PC-9 (cell line): ENCODE results near the gene POLDIP2. TPM values are rescaled to one million over a fixed set of nuclear protein-coding genes. Genes with fewer than 3 reads are reported as not detected.
A peak's percentile ranks its signal among the peaks of the same experiment; 100 is the strongest.

Experiments used
- BruUV-seq: library from RNA; stranded (reverse); fragments of 400-500 nt; replicated peaks from 2 replicates; lab custom pipeline; 2021; lab: Mats Ljungman, UMichigan
- CTCF ChIA-PET: fragments of 300-600 bp; sonication (Branson Sonifier 250); formaldehyde crosslinking; loops from one replicate; lab custom pipeline; 2022; ENCODE audit warnings: antibody characterized with exemption; lab: Charles Lee
- POLR2A ChIA-PET: fragments of 300-600 bp; sonication (Branson Sonifier 250); formaldehyde crosslinking; loops from one replicate; lab custom pipeline; 2022; ENCODE audit warnings: antibody characterized with exemption; ENCODE audit not compliant: unreplicated experiment; lab: Charles Lee
- DNase-seq, 2 experiments: peaks; one replicate each; pipeline versions ENCODE4 v3.0.0 to v3.0.0-alpha.2; 2015 to 2022; ENCODE audit warnings: mixed read lengths in 1 of 2
- H2AFZ ChIP-seq: fragments of 200-600 bp; sonication (generic); 2 replicates; pipeline ENCODE4 v1.8.1; 2017; ENCODE audit warnings: antibody characterized with exemption
- H3F3A ChIP-seq: fragments of 200-600 bp; sonication (generic); 2 replicates; pipeline ENCODE4 v1.8.1; 2017; ENCODE audit warnings: antibody characterized with exemption, mild to moderate bottlenecking, low read depth; ENCODE audit not compliant: insufficient read depth
- H3K27ac ChIP-seq: fragments of 200-600 bp; sonication (generic); 2 replicates; pipeline ENCODE4 v1.6.1; 2016; ENCODE audit warnings: mixed run types
- H3K27me3 ChIP-seq: fragments of 200-600 bp; sonication (generic); 2 replicates; pipeline ENCODE4 v1.6.1; 2016; ENCODE audit warnings: low read depth, mixed run types; ENCODE audit not compliant: insufficient read depth
- H3K36me3 ChIP-seq: fragments of 200-600 bp; sonication (generic); 2 replicates; pipeline ENCODE4 v1.6.1; 2016; ENCODE audit warnings: low read depth, mixed run types
- H3K4me1 ChIP-seq: fragments of 200-600 bp; sonication (generic); replicated peaks from 2 replicates; pipeline ENCODE4 v1.6.1; 2016; ENCODE audit warnings: mixed run types; ENCODE audit not compliant: insufficient read depth
- H3K4me2 ChIP-seq: fragments of 200-600 bp; sonication (generic); 2 replicates; pipeline ENCODE4 v1.6.1; 2017; ENCODE audit warnings: mixed run types
- H3K4me3 ChIP-seq: fragments of 200-600 bp; sonication (generic); 2 replicates; pipeline ENCODE4 v1.6.1; 2016; ENCODE audit warnings: mixed run types
- H3K79me2 ChIP-seq: fragments of 200-600 bp; sonication (generic); 2 replicates; pipeline ENCODE4 v1.6.1; 2017; ENCODE audit warnings: low read depth, mixed run types
- H3K9me2 ChIP-seq: fragments of 200-600 bp; sonication (generic); 2 replicates; pipeline ENCODE4 v1.8.1; 2017; ENCODE audit warnings: mild to moderate bottlenecking; ENCODE audit not compliant: insufficient read depth
- H3K9me3 ChIP-seq: fragments of 200-600 bp; sonication (generic); 2 replicates; pipeline ENCODE4 v1.8.1; 2016; ENCODE audit warnings: low read depth; ENCODE audit not compliant: insufficient read depth
- H4K20me1 ChIP-seq: fragments of 200-600 bp; sonication (generic); 2 replicates; pipeline ENCODE4 v1.8.1; 2017; ENCODE audit not compliant: insufficient read depth
- CTCF ChIP-seq: fragments of 200-600 bp; sonication (generic); conservative IDR thresholded peaks from 2 replicates; pipeline ENCODE4 v1.6.1; 2017; ENCODE audit warnings: mixed run types, antibody characterized with exemption, mild to moderate bottlenecking, moderate library complexity
- EZH2 ChIP-seq: fragments of 200-600 bp; sonication (generic); IDR thresholded peaks from 2 replicates; pipeline ENCODE4 v1.8.0; 2017; ENCODE audit warnings: antibody characterized with exemption, low read depth
- intact Hi-C: fragments of 100-400 bp; cut with micrococcal nuclease; formaldehyde crosslinking; loops from one replicate; pipeline ENCODE4 v1.10.0; 2022; ENCODE audit not compliant: unreplicated experiment
- total RNA-seq: library from RNA; stranded (reverse); gene quantifications from 2 replicates; pipeline ENCODE4 v1.2.3, GENCODE V29; 2021

Gene POLDIP2
- total RNA-seq, 1 experiment from 2014 or later: 98.2 TPM

- TF ChIP-seq CTCF (no peak), EZH2 (no peak)
- ChIA-PET POLR2A (interaction anchor here (0.6 kb wide), 1 partner anchor 38 kb away, joined by 3 read pairs; no protein-coding TSS in a partner anchor), CTCF (interaction anchor here (0.6 kb wide), 1 partner anchor 19 kb away, joined by 3 read pairs; no protein-coding TSS in a partner anchor)
- Histone ChIP-seq H3F3A (no peaks in the 10 kb centered on the region), H3K4me3 (no peak overlapping the region), H3K9me2 (no peaks in the 10 kb centered on the region), H3K4me2 (peak overlapping the region; percentile 92), H3K9me3 (no peaks in the 10 kb centered on the region), H3K27ac (no peak overlapping the region), H3K79me2 (peaks cover 31% of the 10 kb centered on the region), H3K36me3 (no peaks in the 10 kb centered on the region), H3K4me1 (peaks cover 21% of the 10 kb centered on the region), H3K27me3 (no peaks in the 10 kb centered on the region), H4K20me1 (no peaks in the 10 kb centered on the region), H2AFZ (no peak overlapping the region)
- intact Hi-C loops: loop anchor here (5.0 kb wide), 1 partner anchor 35 kb away; no protein-coding TSS in a partner anchor
- no TSS peak for BruUV-seq
- DNase-seq: no peak
Observed at GRCh38 chr17:28317099-28317965, 40.0 kb downstream of the POLDIP2 start.

- DNase-seq: no peak
- POLR2A ChIA-PET: interaction anchor here (0.6 kb wide), 1 partner anchor 37 kb away, joined by 3 read pairs; no protein-coding TSS in a partner anchor
- BruUV-seq: no TSS peak
- no peak for TF ChIP-seq CTCF
- TF ChIP-seq EZH2: no peak
- Histone ChIP-seq H3K79me2 (peaks cover 18% of the 10 kb centered on the region), H3K9me3 (no peaks in the 10 kb centered on the region), H3K27me3 (no peaks in the 10 kb centered on the region), H3K4me1 (peaks cover 19% of the 10 kb centered on the region), H2AFZ (no peak overlapping the region), H4K20me1 (no peaks in the 10 kb centered on the region), H3K4me2 (no peak overlapping the region), H3K27ac (no peak overlapping the region), H3K4me3 (no peak overlapping the region), H3K36me3 (no peaks in the 10 kb centered on the region), H3K9me2 (no peaks in the 10 kb centered on the region), H3F3A (no peaks in the 10 kb centered on the region)
- CTCF ChIA-PET: no interaction called here
- intact Hi-C loops: loop anchor here (5.0 kb wide), 1 partner anchor 34 kb away; no protein-coding TSS in a partner anchor
Observed at GRCh38 chr17:28315846-28316705, 41.3 kb downstream of the POLDIP2 start.

- Histone ChIP-seq H3K79me2 (no peaks in the 10 kb centered on the region), H3K27ac (no peak overlapping the region), H4K20me1 (no peaks in the 10 kb centered on the region), H3K4me1 (0 out of 2 replicates have a peak, but pooled peaks cover 5% of the 10 kb centered on the region), H2AFZ (no peak overlapping the region), H3K36me3 (no peaks in the 10 kb centered on the region), H3K4me2 (no peak overlapping the region), H3K9me2 (no peaks in the 10 kb centered on the region), H3K27me3 (no peaks in the 10 kb centered on the region), H3F3A (no peaks in the 10 kb centered on the region), H3K9me3 (no peaks in the 10 kb centered on the region), H3K4me3 (no peak overlapping the region)
- intact Hi-C loops: no loop called here
- ChIA-PET POLR2A (no interaction called here), CTCF (no interaction called here)
- BruUV-seq: no TSS peak
- TF ChIP-seq CTCF (no peak), EZH2 (no peak)
- no peak for DNase-seq
Observed at GRCh38 chr17:28313841-28314240, 43.5 kb downstream of the POLDIP2 start.
